Measurements from ENCODE around the gene CLBA1.
"Not testable (repeated sequence)": the region's sequence is repeated elsewhere in the genome, so short reads cannot be mapped to it uniquely, and the experiment has no call there.

The CLBA1 gene

GRCh38 chr14:105026802-105027563 lies 41.4 kb downstream of the CLBA1 start:
- no peak for DNase-seq

GRCh38 chr14:105027718-105028117 lies 42.1 kb downstream of the CLBA1 start:
- DNase-seq, result not testable (repeated sequence)

GRCh38 chr14:105028251-105028927 lies 42.8 kb downstream of the CLBA1 start:
- no peak for DNase-seq

- no peak for DNase-seq
These were observed 43.8 kb downstream of the CLBA1 start for GRCh38 chr14:105029402-105029801.

GRCh38 chr14:105030194-105030593 lies 44.6 kb downstream of the CLBA1 start:
- DNase-seq, result no peak

- DNase-seq, result no peak
These were observed 45.3 kb downstream of the CLBA1 start for GRCh38 chr14:105030836-105031396.

GRCh38 chr14:105032451-105032901 lies 46.9 kb downstream of the CLBA1 start:
- not testable (repeated sequence) for DNase-seq

GRCh38 chr14:105033412-105033900 lies 47.9 kb downstream of the CLBA1 start:
- DNase-seq, result not testable (repeated sequence)

- DNase-seq, result no peak
These were observed 48.9 kb downstream of the CLBA1 start for GRCh38 chr14:105034315-105035039.

- not testable (repeated sequence) for DNase-seq
These were observed 50.0 kb downstream of the CLBA1 start for GRCh38 chr14:105035616-105036015.

- DNase-seq, result no peak
These were observed 54.0 kb downstream of the CLBA1 start for GRCh38 chr14:105039458-105040205.

- DNase-seq, result no peak
These were observed 56.5 kb downstream of the CLBA1 start for GRCh38 chr14:105041841-105042765.

GRCh38 chr14:105042813-105043212 lies 57.2 kb downstream of the CLBA1 start:
- DNase-seq, result no peak

GRCh38 chr14:105043641-105044040 lies 58.1 kb downstream of the CLBA1 start:
- no peak for DNase-seq

All from NCI-H1092 treated with DMSO at 0.1 percent for 48 hours (cell line).